Erythroblast (primary cell): ENCODE measurements around the gene MIPOL1.
"Not testable (repeated sequence)": the region's sequence is repeated elsewhere in the genome, so short reads cannot be mapped to it uniquely, and the experiment has no call there.

Experiments used
- GATA1 ChIP-seq: IDR thresholded peaks from 2 replicates; pipeline ENCODE4 v1.6.1; 2011; ENCODE audit warnings: low read depth, mild to moderate bottlenecking, control low read depth, low read length, moderate library complexity
- POLR2A ChIP-seq: IDR thresholded peaks from 2 replicates; pipeline ENCODE4 v1.6.1; 2011; ENCODE audit warnings: mild to moderate bottlenecking, low read length

- TF ChIP-seq POLR2A, GATA1: not testable (repeated sequence)
Observed at GRCh38 chr14:37162307-37162706, 35.4 kb upstream of the MIPOL1 start.
